ENCODE results near the gene ARHGAP27.
"Not testable (repeated sequence)": the region's sequence is repeated elsewhere in the genome, so short reads cannot be mapped to it uniquely, and the experiment has no call there.

DNA sequence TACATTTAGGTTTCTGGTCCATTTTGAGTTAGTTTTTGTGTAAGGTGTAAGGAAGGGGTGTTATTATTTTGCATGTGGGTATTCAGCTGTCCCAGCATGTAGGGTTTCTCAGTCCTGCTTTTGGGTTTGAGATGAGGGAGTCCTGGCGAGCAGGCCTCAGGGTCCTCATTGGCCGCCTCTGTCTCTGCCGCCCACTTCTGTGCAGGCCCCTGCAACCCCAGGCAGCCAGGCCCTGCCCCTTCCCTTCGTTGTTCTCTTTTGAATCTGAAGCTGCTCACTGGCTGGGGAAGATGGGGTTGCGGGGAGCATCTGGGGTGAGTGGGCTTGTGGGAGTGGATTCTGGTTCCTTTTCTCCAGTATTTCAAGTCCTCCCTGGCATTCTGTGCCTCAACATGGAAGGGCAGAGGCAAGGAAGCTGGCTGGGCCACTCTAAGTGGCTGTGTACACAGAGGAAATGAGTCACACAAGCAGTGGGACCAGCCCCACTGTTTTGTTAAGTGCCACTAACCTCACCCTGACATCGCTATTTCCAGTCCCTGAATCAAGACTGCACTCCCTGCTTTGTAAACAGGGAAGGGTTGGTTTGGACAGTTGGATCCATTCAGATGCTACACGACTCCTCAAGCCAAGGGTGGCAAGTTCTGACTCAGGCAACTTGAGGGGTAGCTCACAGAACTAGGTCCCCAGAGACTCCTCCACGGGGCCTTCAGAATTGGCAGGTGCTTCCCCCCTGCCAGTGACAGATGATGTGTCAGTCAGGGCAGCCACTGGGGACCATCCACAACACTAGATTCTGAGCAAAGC, 29.1 kb upstream of the ARHGAP27 start:
- TF ChIP-seq, protein P1, sequence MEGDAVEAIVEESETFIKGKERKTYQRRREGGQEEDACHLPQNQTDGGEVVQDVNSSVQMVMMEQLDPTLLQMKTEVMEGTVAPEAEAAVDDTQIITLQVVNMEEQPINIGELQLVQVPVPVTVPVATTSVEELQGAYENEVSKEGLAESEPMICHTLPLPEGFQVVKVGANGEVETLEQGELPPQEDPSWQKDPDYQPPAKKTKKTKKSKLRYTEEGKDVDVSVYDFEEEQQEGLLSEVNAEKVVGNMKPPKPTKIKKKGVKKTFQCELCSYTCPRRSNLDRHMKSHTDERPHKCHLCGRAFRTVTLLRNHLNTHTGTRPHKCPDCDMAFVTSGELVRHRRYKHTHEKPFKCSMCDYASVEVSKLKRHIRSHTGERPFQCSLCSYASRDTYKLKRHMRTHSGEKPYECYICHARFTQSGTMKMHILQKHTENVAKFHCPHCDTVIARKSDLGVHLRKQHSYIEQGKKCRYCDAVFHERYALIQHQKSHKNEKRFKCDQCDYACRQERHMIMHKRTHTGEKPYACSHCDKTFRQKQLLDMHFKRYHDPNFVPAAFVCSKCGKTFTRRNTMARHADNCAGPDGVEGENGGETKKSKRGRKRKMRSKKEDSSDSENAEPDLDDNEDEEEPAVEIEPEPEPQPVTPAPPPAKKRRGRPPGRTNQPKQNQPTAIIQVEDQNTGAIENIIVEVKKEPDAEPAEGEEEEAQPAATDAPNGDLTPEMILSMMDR (IDR thresholded peaks at IDR 0.05), result not testable (repeated sequence)
- not testable (repeated sequence) for TF ChIP-seq POLR2A (IDR thresholded peaks at IDR 0.05)
